ENCODE data around the gene OR52B2. TPM values are rescaled to one million over a fixed set of nuclear protein-coding genes. Genes with fewer than 3 reads are reported as not detected.

OR52B2 gene
- total and polyA plus RNA-seq, 2 experiments from 2014 or later, result not detected

- TF ChIP-seq CTCF (conservative IDR thresholded peaks at IDR 0.05; ENCODE audit: low read depth in 2 of 2) (no peak), EZH2phosphoT487 (IDR thresholded peaks at IDR 0.05; ENCODE audit: unreplicated experiment) (no peak), ZNF331 (CRISPR knock-in tag; IDR thresholded peaks at IDR 0.05; ENCODE audit: low read depth) (no peak), ZNF462 (CRISPR knock-in tag; IDR thresholded peaks at IDR 0.05) (no peak), STAT1 (IDR thresholded peaks at IDR 0.05; ENCODE audit: unreplicated experiment) (no peak), JUNB (IDR thresholded peaks at IDR 0.05; ENCODE audit: unreplicated experiment) (no peak), NANOG (IDR thresholded peaks at IDR 0.05; ENCODE audit: borderline replicate concordance) (no peak), POLR2AphosphoS5 (IDR thresholded peaks at IDR 0.05; ENCODE audit: low read depth) (no peak), ZNF114 (CRISPR knock-in tag; IDR thresholded peaks at IDR 0.05) (no peak), EZH2 (IDR thresholded peaks at IDR 0.05; ENCODE audit: low read depth, unreplicated experiment) (no peak), CREB1 (CRISPR knock-in tag; IDR thresholded peaks at IDR 0.05; ENCODE audit: low read depth) (no peak)
- TF ChIP-seq, protein P1, sequence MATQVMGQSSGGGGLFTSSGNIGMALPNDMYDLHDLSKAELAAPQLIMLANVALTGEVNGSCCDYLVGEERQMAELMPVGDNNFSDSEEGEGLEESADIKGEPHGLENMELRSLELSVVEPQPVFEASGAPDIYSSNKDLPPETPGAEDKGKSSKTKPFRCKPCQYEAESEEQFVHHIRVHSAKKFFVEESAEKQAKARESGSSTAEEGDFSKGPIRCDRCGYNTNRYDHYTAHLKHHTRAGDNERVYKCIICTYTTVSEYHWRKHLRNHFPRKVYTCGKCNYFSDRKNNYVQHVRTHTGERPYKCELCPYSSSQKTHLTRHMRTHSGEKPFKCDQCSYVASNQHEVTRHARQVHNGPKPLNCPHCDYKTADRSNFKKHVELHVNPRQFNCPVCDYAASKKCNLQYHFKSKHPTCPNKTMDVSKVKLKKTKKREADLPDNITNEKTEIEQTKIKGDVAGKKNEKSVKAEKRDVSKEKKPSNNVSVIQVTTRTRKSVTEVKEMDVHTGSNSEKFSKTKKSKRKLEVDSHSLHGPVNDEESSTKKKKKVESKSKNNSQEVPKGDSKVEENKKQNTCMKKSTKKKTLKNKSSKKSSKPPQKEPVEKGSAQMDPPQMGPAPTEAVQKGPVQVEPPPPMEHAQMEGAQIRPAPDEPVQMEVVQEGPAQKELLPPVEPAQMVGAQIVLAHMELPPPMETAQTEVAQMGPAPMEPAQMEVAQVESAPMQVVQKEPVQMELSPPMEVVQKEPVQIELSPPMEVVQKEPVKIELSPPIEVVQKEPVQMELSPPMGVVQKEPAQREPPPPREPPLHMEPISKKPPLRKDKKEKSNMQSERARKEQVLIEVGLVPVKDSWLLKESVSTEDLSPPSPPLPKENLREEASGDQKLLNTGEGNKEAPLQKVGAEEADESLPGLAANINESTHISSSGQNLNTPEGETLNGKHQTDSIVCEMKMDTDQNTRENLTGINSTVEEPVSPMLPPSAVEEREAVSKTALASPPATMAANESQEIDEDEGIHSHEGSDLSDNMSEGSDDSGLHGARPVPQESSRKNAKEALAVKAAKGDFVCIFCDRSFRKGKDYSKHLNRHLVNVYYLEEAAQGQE (IDR thresholded peaks at IDR 0.05; ENCODE audit: unreplicated experiment), result no peak
- TF ChIP-seq, protein P2, sequence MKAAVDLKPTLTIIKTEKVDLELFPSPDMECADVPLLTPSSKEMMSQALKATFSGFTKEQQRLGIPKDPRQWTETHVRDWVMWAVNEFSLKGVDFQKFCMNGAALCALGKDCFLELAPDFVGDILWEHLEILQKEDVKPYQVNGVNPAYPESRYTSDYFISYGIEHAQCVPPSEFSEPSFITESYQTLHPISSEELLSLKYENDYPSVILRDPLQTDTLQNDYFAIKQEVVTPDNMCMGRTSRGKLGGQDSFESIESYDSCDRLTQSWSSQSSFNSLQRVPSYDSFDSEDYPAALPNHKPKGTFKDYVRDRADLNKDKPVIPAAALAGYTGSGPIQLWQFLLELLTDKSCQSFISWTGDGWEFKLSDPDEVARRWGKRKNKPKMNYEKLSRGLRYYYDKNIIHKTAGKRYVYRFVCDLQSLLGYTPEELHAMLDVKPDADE (IDR thresholded peaks at IDR 0.05), result no peak
- no peaks in the 10 kb centered on the region for H3K36me3 Mint-ChIP-seq (ENCODE audit: low read depth)
- DNase-seq (ENCODE audit: low spot score) (peak; percentile 26), ATAC-seq (peak; percentile 53)
- Histone ChIP-seq H3K79me2 (replicated peaks; ENCODE audit: insufficient read depth) (no peaks in the 10 kb centered on the region), H2AFZ (0 out of 2 replicates have a peak overlapping the region, but pooled peaks have one; percentile 33), H4K20me1 (replicated peaks; ENCODE audit: insufficient read depth) (no peaks in the 10 kb centered on the region), H3K9me2 (ENCODE audit: insufficient read depth) (peaks cover 2% of the 10 kb centered on the region), H3F3A (replicated peaks; ENCODE audit: low read depth) (no peaks in the 10 kb centered on the region), H3K4me1 (ENCODE audit: insufficient read depth) (peaks cover 7% of the 10 kb centered on the region; the same call in 1 of the 2 replicates), H3K27me3 (ENCODE audit: insufficient read depth) (peaks cover 15% of the 10 kb centered on the region), H3K4me3 (no peak overlapping the region), H3K27ac (ENCODE audit: low read depth) (no peak overlapping the region), H3K4me2 (peak overlapping the region; percentile 31; the same call in 1 of the 2 replicates), H3K36me3 (ENCODE audit: insufficient read depth) (no peaks in the 10 kb centered on the region)
- H3K9me3 Mint-ChIP-seq, result no peaks in the 10 kb centered on the region; the same call in 2 of the 3 replicates
- peak overlapping the region; percentile 13; the same call in 1 of the 2 replicates for H3K27ac Mint-ChIP-seq
- H3K27me3 Mint-ChIP-seq (ENCODE audit: insufficient read depth, low read depth, poor library complexity), result peaks cover 4% of the 10 kb centered on the region
- H3K4me3 Mint-ChIP-seq, result no peak overlapping the region
- peaks cover 16% of the 10 kb centered on the region for H3K4me1 Mint-ChIP-seq
Observed at GRCh38 chr11:6156628-6157359, 13.3 kb downstream of the OR52B2 start.
